Activated CD8-positive, alpha-beta T cell treated with anti-CD3 and anti-CD28 coated beads, Interleukin-2, amount 10 ng/mL, durations not matched to agents 7 days and 5 days (primary cell): ENCODE data around the gene CLCN1. TPM values are rescaled to one million over a fixed set of nuclear protein-coding genes. Genes with fewer than 3 reads are reported as not detected.

Experiments
- ATAC-seq: fragments of 150-1000 bp; cut with Tn5 transposase; one replicate; pipeline ENCODE4 v1.10.0; 2021; ENCODE audit warnings: moderate library complexity
- CTCF ChIA-PET: fragments of 350-600 bp; sonication (Branson Sonifier 250); formaldehyde crosslinking; loops from one replicate; lab custom pipeline; 2021; ENCODE audit warnings: antibody characterized with exemption; lab: Charles Lee
- POLR2A ChIA-PET: fragments of 350-600 bp; sonication (Branson Sonifier 250); formaldehyde crosslinking; loops from one replicate; lab custom pipeline; 2021; ENCODE audit warnings: antibody characterized with exemption; lab: Charles Lee
- DNase-seq: peaks from one replicate; pipeline ENCODE4 v3.0.0-alpha.2; 2020
- H3K27ac Mint-ChIP-seq: one replicate; pipeline ENCODE4 v1.8.0; 2021; ENCODE audit warnings: mild to moderate bottlenecking, mixed read lengths
- H3K27me3 Mint-ChIP-seq: one replicate; pipeline ENCODE4 v1.8.0; 2021; ENCODE audit warnings: low read depth, mixed read lengths
- H3K36me3 Mint-ChIP-seq: one replicate; pipeline ENCODE4 v1.8.0; 2021; ENCODE audit warnings: low read depth, mixed read lengths
- H3K4me1 Mint-ChIP-seq: one replicate; pipeline ENCODE4 v1.8.0; 2021; ENCODE audit warnings: low read depth, mixed read lengths
- H3K4me3 Mint-ChIP-seq: one replicate; pipeline ENCODE4 v1.8.0; 2021; ENCODE audit warnings: mild to moderate bottlenecking, mixed read lengths
- H3K9me3 Mint-ChIP-seq: one replicate; pipeline ENCODE4 v1.8.0; 2022; ENCODE audit warnings: mixed read lengths; ENCODE audit not compliant: insufficient read depth
- total RNA-seq, 2 experiments: library from RNA; stranded (reverse); gene quantifications; one replicate each; pipeline ENCODE4 v1.2.3, GENCODE V29; 2021

Gene CLCN1
- total RNA-seq, 2 experiments from 2014 or later, result 0.13 TPM; not detected in 1

DNA sequence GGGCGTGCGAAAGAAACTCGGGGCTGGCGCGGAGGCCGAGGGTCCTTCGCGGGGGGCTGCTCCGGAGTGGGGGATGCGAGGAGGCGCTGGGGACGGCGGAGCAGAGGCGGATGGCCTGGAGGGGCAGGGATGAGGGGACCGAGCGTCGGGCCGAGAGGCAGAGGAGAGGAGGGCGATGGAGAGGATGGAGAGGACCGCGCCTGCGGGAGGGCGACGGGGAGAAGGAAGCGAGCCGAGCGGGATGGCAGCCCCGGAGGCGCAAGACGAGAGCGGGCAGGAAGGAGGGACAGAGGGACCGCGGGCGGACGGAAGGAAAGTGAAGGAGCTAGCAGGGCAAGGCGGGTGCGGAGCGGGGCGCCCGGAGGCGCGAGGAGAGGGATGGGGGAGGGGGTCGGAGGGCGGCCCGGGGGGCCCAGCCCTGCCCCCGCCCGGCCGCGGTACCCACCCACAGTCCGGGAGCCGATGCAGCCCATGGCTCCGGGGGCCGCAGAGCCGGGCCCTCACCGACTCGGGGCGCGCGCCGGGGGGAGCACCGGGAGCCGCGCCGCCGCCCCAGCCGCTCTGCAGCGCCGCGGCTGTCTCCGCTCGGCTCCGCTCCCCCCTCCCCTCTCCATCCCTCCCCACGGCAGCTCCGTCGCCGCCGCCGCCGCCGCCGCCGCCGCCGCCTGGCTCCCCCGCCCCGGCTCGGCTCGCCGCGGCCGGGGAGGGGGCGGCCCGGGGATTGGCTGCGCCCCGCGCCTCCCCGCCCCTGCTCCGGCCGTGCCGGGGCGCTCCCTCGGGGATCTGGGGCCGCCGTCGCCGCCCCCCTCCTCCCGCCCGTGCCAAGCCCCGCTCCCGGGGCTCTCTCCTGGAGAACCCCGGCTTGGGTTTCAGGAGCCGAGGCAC, 46.5 kb downstream of the CLCN1 start, which contains the start of gene FAM131B:
FAM131B (minus strand) TSS at position 583 of the 885 bp plus-strand sequence; CDS start at position 473, 110 bp downstream.
- peak within 1 kb of the TSS; percentile 57 for H3K27ac Mint-ChIP-seq
- ChIA-PET POLR2A (interaction anchor here (1.3 kb wide), 1 partner anchor 13 kb away, joined by 5 read pairs; no protein-coding TSS in a partner anchor), CTCF (interaction anchor here (0.7 to 0.9 kb wide), 2 partner anchors 10 to 17 kb away, joined by 3 read pairs; no protein-coding TSS in a partner anchor)
- ATAC-seq (peak; percentile 82), DNase-seq (peak; percentile 48)
- peaks cover 6% of the 10 kb centered on the region for H3K4me1 Mint-ChIP-seq
- no peaks in the 10 kb centered on the region for H3K36me3 Mint-ChIP-seq
- peak within 1 kb of the TSS; percentile 80 for H3K4me3 Mint-ChIP-seq
- H3K9me3 Mint-ChIP-seq, result no peaks in the 10 kb centered on the region
- H3K27me3 Mint-ChIP-seq, result peaks cover 52% of the 10 kb centered on the region

DNA sequence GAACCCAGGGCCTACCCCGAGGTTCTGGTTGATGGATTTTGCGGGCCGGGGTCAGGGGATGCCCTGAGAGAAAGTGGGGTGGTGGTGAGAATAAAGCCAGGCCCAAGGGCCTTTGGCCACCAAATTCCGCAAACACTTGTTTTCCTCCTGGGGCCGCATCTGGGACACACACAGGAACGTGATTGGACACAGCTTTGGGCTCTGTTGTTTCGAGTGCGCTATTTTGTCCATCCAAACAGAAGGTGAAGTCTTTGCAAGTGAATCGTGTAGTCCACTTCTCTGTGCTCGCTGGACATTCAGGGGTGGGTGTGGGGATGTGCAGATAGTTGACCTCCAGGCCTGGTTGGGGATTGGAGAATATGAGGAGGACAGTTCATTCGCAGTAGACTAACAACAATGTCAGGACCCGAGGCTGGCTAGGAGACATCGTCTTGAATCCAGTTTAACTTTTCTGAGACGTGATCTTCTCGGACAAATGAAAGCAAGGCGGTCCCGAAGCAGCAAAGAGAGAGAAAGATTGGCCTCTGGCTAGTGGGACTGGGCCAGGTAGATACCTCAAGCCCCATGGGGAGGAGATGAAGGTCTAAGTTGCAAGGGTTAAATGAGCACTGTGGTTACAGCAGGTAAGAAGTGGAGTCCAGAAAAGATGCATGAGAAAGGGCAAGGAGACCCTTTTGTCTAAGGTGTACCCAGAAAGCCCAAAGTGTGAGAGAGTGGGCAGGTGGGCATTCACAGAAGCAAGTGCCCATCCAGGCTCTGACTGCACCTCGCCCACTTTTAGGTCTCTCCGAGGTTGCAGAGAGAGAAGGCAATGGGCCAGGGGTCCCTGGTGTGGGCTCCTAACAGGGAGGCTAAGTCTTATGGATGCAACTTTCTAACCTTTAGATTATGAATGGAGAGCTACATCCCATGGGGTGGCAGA, 47.4 kb downstream of the CLCN1 start:
- peak overlapping the region; percentile 53 for H3K4me3 Mint-ChIP-seq
- ATAC-seq (no peak), DNase-seq (no peak)
- no peak overlapping the region for H3K27ac Mint-ChIP-seq
- peaks cover 52% of the 10 kb centered on the region for H3K27me3 Mint-ChIP-seq
- H3K9me3 Mint-ChIP-seq, result no peaks in the 10 kb centered on the region
- H3K4me1 Mint-ChIP-seq, result peaks cover 6% of the 10 kb centered on the region
- ChIA-PET CTCF (no interaction called here), POLR2A (interaction anchor here (1.3 kb wide), 1 partner anchor 12 kb away, joined by 5 read pairs; no protein-coding TSS in a partner anchor)
- H3K36me3 Mint-ChIP-seq, result no peaks in the 10 kb centered on the region

DNA sequence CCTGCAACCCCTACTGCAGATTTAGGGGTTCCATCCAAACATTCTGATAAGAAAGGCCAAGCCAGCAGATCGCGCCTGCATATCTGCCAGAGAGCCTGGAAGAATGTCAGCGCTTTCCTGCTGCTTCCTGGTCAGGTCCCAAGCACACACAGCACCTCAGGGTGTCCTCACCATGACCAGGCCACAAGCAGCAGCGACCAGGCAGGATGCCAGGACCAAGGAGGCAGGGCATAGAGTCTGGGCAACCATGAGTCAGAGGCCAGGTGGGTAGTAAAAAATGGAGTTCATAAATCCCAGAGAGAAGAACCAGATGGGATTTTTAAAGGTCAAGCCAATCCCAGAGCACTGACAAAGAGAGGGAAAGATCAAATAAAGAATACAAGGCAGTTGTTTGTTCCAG, 52.1 kb downstream of the CLCN1 start:
- Mint-ChIP-seq H3K27ac (no peak overlapping the region), H3K27me3 (peaks cover 28% of the 10 kb centered on the region), H3K9me3 (no peaks in the 10 kb centered on the region), H3K36me3 (no peaks in the 10 kb centered on the region), H3K4me3 (no peak overlapping the region), H3K4me1 (peaks cover 18% of the 10 kb centered on the region)
- ATAC-seq (no peak), DNase-seq (no peak)
- POLR2A ChIA-PET, result no interaction called here
- CTCF ChIA-PET, result interaction anchor here (4.6 kb wide), 1 partner anchor 12 kb away, joined by 31 read pairs; no protein-coding TSS in a partner anchor

DNA sequence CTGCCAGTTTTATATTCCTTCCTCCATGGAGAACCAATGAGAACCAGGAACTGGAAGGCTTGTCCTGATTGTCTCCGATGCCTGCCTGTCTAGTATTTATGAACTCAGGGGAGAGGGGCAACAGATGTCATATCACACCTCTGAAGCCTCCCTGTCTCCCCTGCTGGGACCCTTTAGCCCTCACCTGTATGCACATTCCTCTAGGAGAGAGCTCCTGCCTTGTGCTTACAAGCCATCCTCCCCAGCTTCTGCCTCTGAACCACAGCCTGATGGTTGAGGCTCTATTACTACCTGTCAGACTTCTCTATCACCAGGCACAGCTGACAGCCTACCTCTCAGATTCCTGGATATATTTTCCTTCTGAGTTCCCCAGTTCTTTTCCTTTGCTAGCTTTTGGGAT, 52.5 kb downstream of the CLCN1 start:
- no peak for ATAC-seq
- ChIA-PET CTCF (interaction anchor here (1.5 to 4.6 kb wide), 3 partner anchors 8 to 69 kb away, joined by 4 to 31 read pairs (median 7); no protein-coding TSS in a partner anchor), POLR2A (no interaction called here)
- H3K4me3 Mint-ChIP-seq, result no peak overlapping the region
- peaks cover 24% of the 10 kb centered on the region for H3K27me3 Mint-ChIP-seq
- no peak overlapping the region for H3K27ac Mint-ChIP-seq
- no peaks in the 10 kb centered on the region for H3K36me3 Mint-ChIP-seq
- H3K4me1 Mint-ChIP-seq, result peaks cover 18% of the 10 kb centered on the region
- no peak for DNase-seq
- no peaks in the 10 kb centered on the region for H3K9me3 Mint-ChIP-seq

DNA sequence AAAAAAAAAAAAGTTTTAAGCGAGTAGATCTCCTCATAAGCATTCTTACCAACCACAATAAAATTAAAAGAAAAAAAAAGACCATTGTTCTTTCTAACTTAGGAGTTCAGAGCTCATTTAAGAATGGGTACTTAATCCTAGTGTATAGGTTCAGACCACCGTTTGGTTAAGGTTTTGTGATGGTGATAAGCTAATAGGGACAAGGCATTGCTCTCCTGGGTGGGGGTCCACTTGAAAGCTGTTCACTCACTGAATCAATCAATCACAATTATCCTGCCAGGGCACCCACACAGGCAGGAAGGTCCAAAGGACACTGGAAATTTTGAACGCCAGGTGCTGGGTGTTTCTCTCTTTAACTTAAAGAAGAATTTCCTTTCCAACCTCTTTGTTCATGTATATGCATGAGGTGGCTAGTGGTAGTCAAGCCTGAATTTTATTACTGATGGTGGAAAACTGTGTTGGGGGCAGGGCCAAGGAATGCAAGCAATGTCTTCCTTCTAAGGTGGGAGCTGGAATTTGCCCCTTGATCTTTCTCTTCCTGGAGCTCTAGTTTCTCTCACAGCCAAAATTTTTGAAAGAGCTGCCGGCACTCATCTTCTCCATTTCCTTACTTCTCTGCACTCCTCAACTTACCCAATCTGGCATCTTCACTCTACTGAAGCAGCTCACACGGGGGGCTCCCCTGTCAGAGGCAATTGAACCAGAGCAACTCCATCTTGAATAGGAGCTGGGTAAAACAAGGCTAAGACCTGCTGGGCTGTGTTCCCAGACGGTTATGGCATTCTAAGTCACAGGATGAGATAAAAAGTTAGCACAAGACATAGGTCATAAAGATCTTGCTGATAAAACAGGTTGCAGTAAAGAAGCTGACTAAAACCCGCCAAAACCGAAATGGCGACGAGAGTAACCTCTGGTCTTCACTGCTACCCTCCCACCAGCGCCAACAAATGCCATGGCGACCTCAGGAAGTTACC, 54.1 kb downstream of the CLCN1 start:
- H3K36me3 Mint-ChIP-seq, result no peaks in the 10 kb centered on the region
- H3K4me1 Mint-ChIP-seq, result peaks cover 33% of the 10 kb centered on the region
- H3K4me3 Mint-ChIP-seq, result no peak overlapping the region
- ChIA-PET CTCF (interaction anchor here (1.4 to 4.6 kb wide), 5 partner anchors 10 to 129 kb away, joined by 4 to 31 read pairs (median 7); no protein-coding TSS in a partner anchor), POLR2A (no interaction called here)
- peaks cover 9% of the 10 kb centered on the region for H3K27me3 Mint-ChIP-seq
- ATAC-seq, result no peak
- no peak for DNase-seq
- no peaks in the 10 kb centered on the region for H3K9me3 Mint-ChIP-seq
- no peak overlapping the region for H3K27ac Mint-ChIP-seq

DNA sequence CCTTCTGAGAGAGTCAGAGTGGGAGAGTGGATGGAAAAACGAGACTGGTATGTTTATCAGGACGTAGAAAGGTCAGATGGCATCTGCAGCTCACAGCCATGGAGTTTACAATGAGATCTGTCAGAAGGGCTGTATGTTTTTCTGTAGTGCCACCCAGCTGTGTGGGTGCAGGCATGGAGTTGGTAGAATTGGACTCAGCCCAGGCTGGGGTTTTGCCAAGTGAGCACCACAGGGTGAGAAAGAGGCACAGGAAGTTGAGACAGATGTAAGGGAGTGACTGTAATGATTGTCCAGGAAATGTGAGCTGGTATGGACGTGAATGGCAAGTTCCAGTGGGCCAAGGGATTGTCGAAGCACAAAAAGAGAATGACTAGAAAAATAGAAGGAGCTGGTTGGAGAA, 56.2 kb downstream of the CLCN1 start:
- H3K4me1 Mint-ChIP-seq, result peaks cover 54% of the 10 kb centered on the region
- POLR2A ChIA-PET, result interaction anchor here (0.6 to 1.4 kb wide), 2 partner anchors 8 to 71 kb away, joined by 3 to 6 read pairs; no protein-coding TSS in a partner anchor
- no peaks in the 10 kb centered on the region for H3K36me3 Mint-ChIP-seq
- ATAC-seq (peak; percentile 28), DNase-seq (peak; percentile 60)
- H3K27ac Mint-ChIP-seq, result peak overlapping the region; percentile 75
- H3K9me3 Mint-ChIP-seq, result no peaks in the 10 kb centered on the region
- CTCF ChIA-PET, result interaction anchor here (0.7 to 2.9 kb wide), 20 partner anchors 10 to 157 kb away, joined by 3 to 21 read pairs (median 5); partner anchors contain the start of genes FAM131B and GSTK1
- H3K4me3 Mint-ChIP-seq, result no peak overlapping the region
- H3K27me3 Mint-ChIP-seq, result no peaks in the 10 kb centered on the region

DNA sequence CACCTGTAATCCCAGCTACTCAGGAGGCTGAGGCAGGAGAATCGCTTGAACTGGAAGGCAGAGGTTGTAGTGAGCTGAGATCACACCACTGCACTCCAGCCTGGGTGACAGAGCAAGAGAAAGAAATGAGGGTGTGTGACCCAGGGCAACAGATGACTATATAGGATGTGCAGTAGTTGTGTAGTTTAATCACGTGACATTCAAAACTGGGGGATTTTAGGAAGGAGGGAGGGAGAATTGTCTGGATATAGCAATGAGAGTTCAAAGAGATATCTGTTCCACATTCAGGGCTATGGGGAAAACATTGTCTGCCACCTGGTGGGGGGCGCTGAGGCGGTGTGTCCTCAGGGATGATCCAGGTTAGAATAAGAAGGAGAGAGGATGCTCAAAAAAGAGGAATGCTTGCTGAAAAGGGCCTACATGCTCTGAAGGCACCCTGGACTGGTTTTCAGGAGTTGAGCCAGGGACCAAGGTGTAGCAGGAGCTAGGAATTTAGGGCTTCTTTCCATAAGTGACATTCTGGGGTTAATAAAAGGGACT, 57.4 kb downstream of the CLCN1 start:
- Mint-ChIP-seq H3K4me3 (no peak overlapping the region), H3K9me3 (no peaks in the 10 kb centered on the region), H3K27ac (peak overlapping the region; percentile 95), H3K36me3 (peaks cover 2% of the 10 kb centered on the region), H3K27me3 (no peaks in the 10 kb centered on the region), H3K4me1 (peaks cover 62% of the 10 kb centered on the region)
- ATAC-seq (no peak), DNase-seq (no peak)
- ChIA-PET CTCF (interaction anchor here (1.4 to 2.9 kb wide), 6 partner anchors 11 to 132 kb away, joined by 3 to 21 read pairs (median 8); no protein-coding TSS in a partner anchor), POLR2A (no interaction called here)

DNA sequence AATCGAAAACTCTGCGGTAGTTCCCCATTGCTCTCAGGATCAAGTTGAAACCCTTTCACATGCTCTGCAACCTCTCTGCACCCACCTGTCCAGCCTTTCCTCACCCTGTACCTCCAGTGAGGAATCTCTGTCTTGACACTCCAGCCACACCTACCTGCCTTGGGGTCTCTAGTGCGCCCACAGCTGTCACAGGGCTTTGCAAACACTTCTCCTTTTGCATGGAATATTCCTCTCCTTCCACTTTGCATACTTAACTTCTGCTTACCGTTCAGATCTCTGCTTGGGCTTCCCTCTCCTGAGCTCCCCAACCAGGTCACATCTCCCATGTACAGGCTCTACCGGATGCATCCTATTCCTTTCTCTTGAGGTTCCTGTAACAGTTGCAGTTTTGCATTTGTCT, 58.6 kb downstream of the CLCN1 start:
- ATAC-seq (no peak), DNase-seq (no peak)
- Mint-ChIP-seq H3K36me3 (peaks cover 2% of the 10 kb centered on the region), H3K27me3 (no peaks in the 10 kb centered on the region), H3K9me3 (no peaks in the 10 kb centered on the region), H3K27ac (peak overlapping the region; percentile 95), H3K4me3 (no peak overlapping the region), H3K4me1 (peaks cover 74% of the 10 kb centered on the region)
- ChIA-PET CTCF (interaction anchor here (1.2 to 2.4 kb wide), 7 partner anchors 10 to 134 kb away, joined by 3 to 26 read pairs (median 5); partner anchors contain the start of gene GSTK1), POLR2A (interaction anchor here (1.2 to 1.8 kb wide), 5 partner anchors 10 to 87 kb away, joined by 3 to 10 read pairs (median 6); partner anchors contain the start of genes CASP2 and FAM131B)

DNA sequence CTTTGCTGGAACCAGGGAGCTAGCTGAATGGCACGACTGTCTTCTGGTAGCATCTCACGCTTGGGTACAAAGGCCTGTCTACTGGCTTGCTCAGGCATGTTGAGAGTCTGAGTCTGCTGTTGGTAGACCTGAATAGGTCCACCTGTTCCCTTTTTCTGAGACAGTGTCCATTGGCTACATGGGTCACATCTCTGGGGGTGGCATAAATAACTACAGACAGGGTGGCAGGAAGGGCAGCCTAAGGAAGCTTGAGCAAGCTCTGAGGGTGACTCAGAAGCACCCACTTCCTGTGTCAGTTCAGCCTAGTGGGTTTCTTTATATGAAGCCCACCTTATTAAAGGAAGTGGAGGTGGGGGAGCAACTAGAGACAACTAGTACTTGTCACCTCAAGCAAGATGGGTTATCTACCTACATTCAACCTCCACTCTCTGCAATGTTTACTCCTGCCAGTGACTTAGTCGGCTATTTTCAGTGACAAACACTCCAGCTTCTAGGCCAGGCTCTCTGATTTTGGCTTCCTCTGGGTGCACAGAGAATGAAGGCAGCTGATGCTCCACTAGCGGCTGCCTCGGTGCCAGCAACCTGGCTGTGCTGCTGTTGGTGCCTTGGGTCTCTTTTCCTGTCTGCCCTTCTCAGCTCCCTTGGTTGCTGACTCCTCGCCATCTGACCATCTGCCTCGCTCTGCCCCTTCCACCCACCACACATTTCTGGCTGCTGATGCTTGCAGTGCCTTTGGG, 59.6 kb downstream of the CLCN1 start:
- H3K27ac Mint-ChIP-seq, result peak overlapping the region; percentile 95
- ChIA-PET POLR2A (interaction anchor here (0.6 to 1.8 kb wide), 11 partner anchors 9 to 115 kb away, joined by 3 to 10 read pairs (median 3); partner anchors contain the start of genes CASP2, FAM131B and GSTK1), CTCF (interaction anchor here (0.7 to 2.4 kb wide), 12 partner anchors 9 to 135 kb away, joined by 3 to 26 read pairs (median 4); partner anchors contain the start of genes EPHA1 and GSTK1)
- peaks cover 74% of the 10 kb centered on the region for H3K4me1 Mint-ChIP-seq
- DNase-seq (peak; percentile 69), ATAC-seq (peak; percentile 63)
- no peaks in the 10 kb centered on the region for H3K27me3 Mint-ChIP-seq
- H3K4me3 Mint-ChIP-seq, result peak overlapping the region; percentile 48
- no peaks in the 10 kb centered on the region for H3K9me3 Mint-ChIP-seq
- peaks cover 2% of the 10 kb centered on the region for H3K36me3 Mint-ChIP-seq
